B cell (primary cell): ENCODE results near the gene GLIS2. TPM values are rescaled to one million over a fixed set of nuclear protein-coding genes. Genes with fewer than 3 reads are reported as not detected.
A peak's percentile ranks its signal among the peaks of the same experiment; 100 is the strongest.

Experiments
- ATAC-seq: fragments of 200-7000 bp; cut with Tn5 transposase; one replicate; pipeline ENCODE4 v1.10.0; 2021; ENCODE audit warnings: low read depth, mild to moderate bottlenecking, moderate number of reproducible peaks, moderate library complexity
- CTCF ChIA-PET: fragments of 350-600 bp; sonication (Branson Sonifier 250); formaldehyde crosslinking; loops from one replicate; lab custom pipeline; 2021; ENCODE audit warnings: antibody characterized with exemption, inconsistent platforms; lab: Charles Lee
- POLR2A ChIA-PET: fragments of 350-600 bp; sonication (Branson Sonifier 250); formaldehyde crosslinking; loops from one replicate; lab custom pipeline; 2021; ENCODE audit warnings: antibody characterized with exemption; lab: Charles Lee
- DNase-seq: peaks from one replicate; pipeline ENCODE4 v3.0.0; 2013
- H2AFZ ChIP-seq: 2 replicates; pipeline ENCODE4 v1.6.1; 2012; ENCODE audit warnings: mild to moderate bottlenecking, low read depth, low read length; ENCODE audit not compliant: insufficient read depth, poor library complexity, severe bottlenecking
- H3K27ac ChIP-seq, 2 donors: 1 replicate in 1 of 2; 2 replicates in 1 of 2; pipeline ENCODE4 v1.5.1; 2012 to 2013; ENCODE audit warnings: low read length in 2 of 2, mild to moderate bottlenecking in 2 of 2, moderate library complexity in 1 of 2
- H3K27me3 ChIP-seq, 4 experiments: fragments of 200-600 bp in 1 of 4; sonication (generic) in 1 of 4; replicated peaks in 1 of 4; 1 replicate in 2 of 4; 2 replicates in 2 of 4; pipeline versions ENCODE4 v1.6.1 to v1.7.0; 2013 to 2016; ENCODE audit warnings: low read length in 3 of 4, mild to moderate bottlenecking in 2 of 4, mixed read lengths in 1 of 4, moderate library complexity in 1 of 4; ENCODE audit not compliant: insufficient read depth in 4 of 4, control insufficient read depth in 3 of 4; ENCODE audit errors: control extremely low read depth in 1 of 4
- H3K36me3 ChIP-seq, 2 experiments: replicated peaks in 1 of 2; 1 replicate in 1 of 2; 2 replicates in 1 of 2; pipeline versions ENCODE4 v1.6.1 to v1.7.1; 2013; ENCODE audit warnings: low read length in 1 of 2; ENCODE audit not compliant: insufficient read depth in 2 of 2, control insufficient read depth in 1 of 2; ENCODE audit errors: control extremely low read depth in 1 of 2, extremely low read depth in 1 of 2
- H3K4me1 ChIP-seq, 2 donors: fragments of 200-600 bp in 1 of 2; sonication (generic) in 1 of 2; 1 replicate in 1 of 2; 2 replicates in 1 of 2; pipeline versions ENCODE4 v1.5.1 to v1.6.1; 2013 to 2017; ENCODE audit warnings: low read length in 2 of 2; ENCODE audit not compliant: control insufficient read depth in 2 of 2, insufficient read depth in 2 of 2
- H3K4me2 ChIP-seq: replicated peaks from 2 replicates; pipeline ENCODE3; 2012; ENCODE audit warnings: mild to moderate bottlenecking, low read depth, low read length; ENCODE audit not compliant: poor library complexity, severe bottlenecking
- H3K4me3 ChIP-seq, 5 experiments: fragments of 200-600 bp in 1 of 5; sonication (generic) in 1 of 5; 1 replicate in 3 of 5; 2 replicates in 2 of 5; pipeline versions ENCODE4 v1.5.1 to v1.7.0; 2011 to 2016; ENCODE audit warnings: low read length in 4 of 5, mild to moderate bottlenecking in 4 of 5, low read depth in 2 of 5, control low read depth in 1 of 5, moderate library complexity in 1 of 5; ENCODE audit not compliant: insufficient read depth in 1 of 5; ENCODE audit errors: control extremely low read depth in 1 of 5, extremely low read depth in 1 of 5
- H3K79me2 ChIP-seq: fragments of 200-600 bp; sonication (generic); one replicate; pipeline ENCODE4 v1.6.0; 2016; ENCODE audit warnings: low read length; ENCODE audit not compliant: control insufficient read depth, insufficient read depth
- H3K9ac ChIP-seq: fragments of 200-600 bp; sonication (generic); 2 replicates; pipeline ENCODE4 v1.6.1; 2017; ENCODE audit warnings: mild to moderate bottlenecking, low read length, moderate library complexity
- H3K9me3 ChIP-seq, 3 donors: one replicate each; pipeline versions ENCODE4 v1.6.1 to v1.7.1; 2013; ENCODE audit warnings: low read length in 2 of 3; ENCODE audit not compliant: control insufficient read depth in 2 of 3, insufficient read depth in 1 of 3; ENCODE audit errors: control extremely low read depth in 1 of 3
- H4K20me1 ChIP-seq: 2 replicates; pipeline ENCODE4 v1.6.0; 2012; ENCODE audit warnings: mild to moderate bottlenecking, low read length; ENCODE audit not compliant: insufficient read depth, control insufficient read depth, poor library complexity, severe bottlenecking
- H3K27ac Mint-ChIP-seq: one replicate; pipeline ENCODE4 v1.8.0; 2021; ENCODE audit warnings: mixed read lengths
- H3K27me3 Mint-ChIP-seq: one replicate; pipeline ENCODE4 v1.8.0; 2021; ENCODE audit warnings: mixed read lengths
- H3K4me1 Mint-ChIP-seq: one replicate; pipeline ENCODE4 v1.8.0; 2021; ENCODE audit warnings: mixed read lengths
- H3K4me3 Mint-ChIP-seq: one replicate; pipeline ENCODE4 v1.8.0; 2021; ENCODE audit warnings: mixed read lengths
- H3K9me3 Mint-ChIP-seq: one replicate; pipeline ENCODE4 v1.8.0; 2022; ENCODE audit warnings: mixed read lengths; ENCODE audit not compliant: insufficient read depth
- CTCF ChIP-seq: fragments of 200-600 bp; IDR thresholded peaks from one replicate; pipeline ENCODE4 v1.8.0; 2022; ENCODE audit warnings: antibody characterized with exemption, mild to moderate bottlenecking
- EZH2 ChIP-seq: IDR thresholded peaks from 2 replicates; pipeline ENCODE4 v1.6.1; 2012; ENCODE audit warnings: borderline replicate concordance, low read depth, mild to moderate bottlenecking, moderate library complexity, low read length; ENCODE audit not compliant: insufficient read depth, poor library complexity, severe bottlenecking
- WGBS: methylation state at CpG from one replicate; pipeline ENCODE4 v1.1.5; 2013; ENCODE audit warnings: missing lambda C conversion rate; ENCODE audit not compliant: insufficient coverage; 5-methylcytosine and 5-hydroxymethylcytosine counted together
- intact Hi-C: fragments of 100-400 bp; cut with micrococcal nuclease; formaldehyde crosslinking; loops from one replicate; pipeline ENCODE4 v1.10.0; 2022
- polyA plus RNA-seq: library from polyadenylated mRNA; depleted of rRNA; stranded (reverse); fragments of >200 nt; gene quantifications from 2 replicates; pipeline ENCODE4 v1.2.3, GENCODE V29; 2012
- total RNA-seq, 2 donors: library from RNA; stranded (reverse); fragments of 120-200 nt in 1 of 2; gene quantifications; 1 replicate in 1 of 2; 2 replicates in 1 of 2; pipeline versions ENCODE4 v1.2.3 to v1.2.4, GENCODE V29; 2013 to 2022

The GLIS2 gene
- total and polyA plus RNA-seq, 2 donors (not counting 1 experiment from before 2014, with no cell fraction given) = not detected

GRCh38 chr16:4328046-4328781 is 12.3 kb downstream of the GLIS2 start:
- peak overlapping the region; percentile 62 for H3K9ac ChIP-seq
- no peaks in the 10 kb centered on the region for H4K20me1 ChIP-seq
- TF ChIP-seq EZH2 (no peak), CTCF (peak; percentile 58)
- H3K4me1 ChIP-seq = peaks cover 16 to 24% of the 10 kb centered on the region in 2 donors
- ATAC-seq = peak; percentile 55
- peak overlapping the region; percentile 78 for H2AFZ ChIP-seq
- no peaks in the 10 kb centered on the region for H3K36me3 ChIP-seq
- intact Hi-C loops = loop anchor here (2.0 kb wide), 2 partner anchors 389 to 637 kb away; no protein-coding TSS in a partner anchor
- 12% methylated on average over 28 of the region's 30 CpGs for WGBS
- CTCF ChIA-PET = interaction anchor here (1.1 to 10.0 kb wide), 9 partner anchors 17 to 346 kb away, joined by 3 to 165 read pairs (median 9); partner anchors contain the start of genes GLIS2 and TFAP4
- no peak overlapping the region for H3K27ac Mint-ChIP-seq
- DNase-seq = peak; percentile 68
- H3K27ac ChIP-seq = no peak overlapping the region
- H3K4me2 ChIP-seq = peak overlapping the region; percentile 99
- peaks cover 3% of the 10 kb centered on the region for H3K27me3 Mint-ChIP-seq
- POLR2A ChIA-PET = interaction anchor here (0.6 kb wide), 1 partner anchor 314 kb away, joined by 5 read pairs; no protein-coding TSS in a partner anchor
- peaks cover 0 to 24% (median 0%) of the 10 kb centered on the region in 4 experiments for H3K27me3 ChIP-seq
- no peaks in the 10 kb centered on the region for H3K9me3 ChIP-seq
- peaks cover 9% of the 10 kb centered on the region for H3K4me1 Mint-ChIP-seq
- peak overlapping the region; percentile 65 for H3K4me3 Mint-ChIP-seq
- no peaks in the 10 kb centered on the region for H3K9me3 Mint-ChIP-seq
- H3K4me3 ChIP-seq = peak overlapping the region in 4 of 5 experiments; percentile 46 to 67 (median 54)
- no peaks in the 10 kb centered on the region for H3K79me2 ChIP-seq
